Mesenteric fat pad (tissue), 1 donor: ENCODE measurements around the gene BBS10. TPM values are rescaled to one million over a fixed set of nuclear protein-coding genes. Genes with fewer than 3 reads are reported as not detected.

Experiments
- total RNA-seq: library from RNA; stranded (reverse); fragmentation: NEBNext Ultra II Directional; extraction: Animal tissue kit (Norgen Biotek cat#: 25700); gene quantifications from one replicate; pipeline ENCODE4 v1.2.1, GENCODE V29; 2021
- donor health status: DM: yes; HTN: yes; CAD: no.

Gene BBS10
- total RNA-seq, 1 donor from 2014 or later, result 14.9 TPM

Other genes with a start within 250 kb of the BBS10 start
- gene OSBPL8, start 211.4 kb upstream of the BBS10 start, total RNA-seq, result 121 TPM